SK-N-SH (cell line): ENCODE results near the gene MOCS3. TPM values are rescaled to one million over a fixed set of nuclear protein-coding genes. Genes with fewer than 3 reads are reported as not detected.

Experiments
- CTCF ChIA-PET: fragments of 300-600, 350-600 bp; formaldehyde crosslinking; extraction: SDS; loops from one replicate; lab custom pipeline; 2021; lab: Yijun Ruan, JAX
- POLR2A ChIA-PET: fragments of 350-600 bp; sonication (Branson Sonifier 250); formaldehyde crosslinking; extraction: SDS; loops from one replicate; lab custom pipeline; 2020; ENCODE audit warnings: antibody characterized with exemption, inconsistent platforms; lab: Yijun Ruan, JAX
- DNase-seq: peaks from one replicate; pipeline ENCODE4 v3.0.0; 2012
- H2AFZ ChIP-seq: fragments of 200-600 bp; sonication (generic); 2 replicates; pipeline ENCODE4 v1.8.1; 2016; ENCODE audit warnings: antibody characterized with exemption, mild to moderate bottlenecking, low read depth
- H3F3A ChIP-seq: fragments of 200-600 bp; sonication (generic); replicated peaks from 2 replicates; pipeline ENCODE3; 2016; ENCODE audit warnings: antibody characterized with exemption, mild to moderate bottlenecking; ENCODE audit not compliant: insufficient read depth
- H3K27ac ChIP-seq, 2 experiments: fragments of 200-500 bp in 1 of 2; fragments of 200-600 bp in 1 of 2; sonication (Bioruptor generic) in 1 of 2; sonication (generic), shearing (Covaris generic) in 1 of 2; 2 replicates each; pipeline versions ENCODE4 v1.5.1 to v1.6.1; 2014 to 2016; ENCODE audit warnings: low read depth in 2 of 2, inconsistent platforms in 1 of 2, low read length in 1 of 2, mild to moderate bottlenecking in 1 of 2, mixed read lengths in 1 of 2
- H3K27me3 ChIP-seq: fragments of 200-600 bp; sonication (generic), shearing (Covaris generic); 2 replicates; pipeline ENCODE4 v1.6.1; 2016; ENCODE audit warnings: mixed run types; ENCODE audit not compliant: insufficient read depth
- H3K36me3 ChIP-seq, 2 experiments: fragments of 200-500 bp in 1 of 2; fragments of 200-600 bp in 1 of 2; sonication (Bioruptor generic) in 1 of 2; sonication (generic) in 1 of 2; replicated peaks in 1 of 2; 2 replicates each; pipeline versions ENCODE3 to v1.5.1; 2014 to 2016; ENCODE audit warnings: low read length in 1 of 2, mild to moderate bottlenecking in 1 of 2; ENCODE audit not compliant: insufficient read depth in 2 of 2, control insufficient read depth in 1 of 2
- H3K4me1 ChIP-seq, 2 experiments: fragments of 200-500 bp in 1 of 2; fragments of 200-600 bp in 1 of 2; sonication (Bioruptor generic) in 1 of 2; sonication (generic), shearing (Covaris generic) in 1 of 2; 2 replicates each; pipeline versions ENCODE4 v1.5.1 to v1.6.1; 2014 to 2016; ENCODE audit warnings: low read depth in 1 of 2, low read length in 1 of 2, mixed run types in 1 of 2; ENCODE audit not compliant: insufficient read depth in 2 of 2, control insufficient read depth in 1 of 2
- H3K4me2 ChIP-seq: fragments of 200-600 bp; sonication (generic), shearing (Covaris generic); 2 replicates; pipeline ENCODE4 v1.6.1; 2017; ENCODE audit warnings: mixed run types
- H3K4me3 ChIP-seq, 2 experiments: fragments of 200-500 bp in 1 of 2; fragments of 200-600 bp in 1 of 2; sonication (Bioruptor generic) in 1 of 2; sonication (generic), shearing (Covaris generic) in 1 of 2; 2 replicates each; pipeline versions ENCODE4 v1.5.1 to v1.8.1; 2014 to 2016; ENCODE audit warnings: low read depth in 2 of 2, inconsistent platforms in 1 of 2, low read length in 1 of 2, mild to moderate bottlenecking in 1 of 2, mixed read lengths in 1 of 2, moderate library complexity in 1 of 2
- H3K79me2 ChIP-seq: fragments of 200-600 bp; sonication (generic); 2 replicates; pipeline ENCODE4 v1.8.1; 2017; ENCODE audit warnings: mild to moderate bottlenecking; ENCODE audit not compliant: insufficient read depth
- H3K9ac ChIP-seq: fragments of 200-600 bp; sonication (generic); 2 replicates; pipeline ENCODE4 v1.6.1; 2017; ENCODE audit warnings: mixed run types
- H3K9me2 ChIP-seq: fragments of 200-600 bp; sonication (generic); 2 replicates; pipeline ENCODE4 v1.6.1; 2017; ENCODE audit warnings: mixed run types
- H3K9me3 ChIP-seq: fragments of 200-600 bp; sonication (generic); 2 replicates; pipeline ENCODE4 v1.6.1; 2017; ENCODE audit warnings: mixed run types, mild to moderate bottlenecking, moderate library complexity
- H4K20me1 ChIP-seq: fragments of 200-600 bp; sonication (generic); 2 replicates; pipeline ENCODE4 v1.6.1; 2017; ENCODE audit warnings: mild to moderate bottlenecking, mixed run types; ENCODE audit not compliant: insufficient read depth
- CHD2 ChIP-seq: fragments of 150-350 bp; IDR thresholded peaks from 2 replicates; pipeline ENCODE4 v1.6.1; 2018; ENCODE audit warnings: low read length; ENCODE audit not compliant: partially characterized antibody
- ELF1 ChIP-seq: IDR thresholded peaks from 2 replicates; pipeline ENCODE4 v1.4.0; 2012
- JUND ChIP-seq: IDR thresholded peaks from 2 replicates; pipeline ENCODE4 v1.4.0; 2012
- MEF2A ChIP-seq: IDR thresholded peaks from 2 replicates; pipeline ENCODE4 v1.4.0; 2012; ENCODE audit warnings: low read depth, borderline replicate concordance
- MXI1 ChIP-seq: IDR thresholded peaks from 2 replicates; pipeline ENCODE4 v1.6.1; 2012; ENCODE audit warnings: mild to moderate bottlenecking, low read depth, low read length, improper control_type of control experiment
- POLR2AphosphoS5 ChIP-seq: IDR thresholded peaks from 2 replicates; pipeline ENCODE4 v1.6.1; 2012; ENCODE audit warnings: low read depth, low read length
- RFX5 ChIP-seq: IDR thresholded peaks from 2 replicates; pipeline ENCODE4 v1.6.1; 2012; ENCODE audit warnings: mild to moderate bottlenecking, improper control_type of control experiment, low read length
- SIN3A ChIP-seq: IDR thresholded peaks from 2 replicates; pipeline ENCODE4 v1.6.1; 2012; ENCODE audit warnings: low read depth, mild to moderate bottlenecking, low read length, moderate library complexity, borderline replicate concordance
- TAF1 ChIP-seq: IDR thresholded peaks from 2 replicates; pipeline ENCODE4 v1.6.1; 2012; ENCODE audit warnings: low read depth, mild to moderate bottlenecking, low read length, moderate library complexity, borderline replicate concordance
- YY1 ChIP-seq: IDR thresholded peaks from 2 replicates; pipeline ENCODE4 v1.4.0; 2012; ENCODE audit warnings: low read depth, mild to moderate bottlenecking
- WGBS: methylation state at CpG from one replicate; pipeline ENCODE4 v1.1.6; 2017; ENCODE audit warnings: low lambda C conversion rate; 5-methylcytosine and 5-hydroxymethylcytosine counted together
- polyA plus RNA-seq, 3 experiments: library from polyadenylated mRNA; depleted of rRNA; stranded (reverse); fragments of >200 nt; gene quantifications; 2 replicates each; pipeline ENCODE4 v1.2.3, GENCODE V29; 2012
- TF ChIP-seq, protein P1 (sequence below): IDR thresholded peaks from 2 replicates; pipeline ENCODE4 v1.6.1; 2012; ENCODE audit warnings: mild to moderate bottlenecking, low read depth, low read length, moderate library complexity
- TF ChIP-seq, protein P2 (sequence below): IDR thresholded peaks from 2 replicates; pipeline ENCODE4 v1.4.0; 2012; ENCODE audit warnings: low read depth

The MOCS3 gene
- polyA plus RNA-seq, 1 of the 3 experiments (the other 2 are of a cell fraction) = 4.0 TPM

DNA sequence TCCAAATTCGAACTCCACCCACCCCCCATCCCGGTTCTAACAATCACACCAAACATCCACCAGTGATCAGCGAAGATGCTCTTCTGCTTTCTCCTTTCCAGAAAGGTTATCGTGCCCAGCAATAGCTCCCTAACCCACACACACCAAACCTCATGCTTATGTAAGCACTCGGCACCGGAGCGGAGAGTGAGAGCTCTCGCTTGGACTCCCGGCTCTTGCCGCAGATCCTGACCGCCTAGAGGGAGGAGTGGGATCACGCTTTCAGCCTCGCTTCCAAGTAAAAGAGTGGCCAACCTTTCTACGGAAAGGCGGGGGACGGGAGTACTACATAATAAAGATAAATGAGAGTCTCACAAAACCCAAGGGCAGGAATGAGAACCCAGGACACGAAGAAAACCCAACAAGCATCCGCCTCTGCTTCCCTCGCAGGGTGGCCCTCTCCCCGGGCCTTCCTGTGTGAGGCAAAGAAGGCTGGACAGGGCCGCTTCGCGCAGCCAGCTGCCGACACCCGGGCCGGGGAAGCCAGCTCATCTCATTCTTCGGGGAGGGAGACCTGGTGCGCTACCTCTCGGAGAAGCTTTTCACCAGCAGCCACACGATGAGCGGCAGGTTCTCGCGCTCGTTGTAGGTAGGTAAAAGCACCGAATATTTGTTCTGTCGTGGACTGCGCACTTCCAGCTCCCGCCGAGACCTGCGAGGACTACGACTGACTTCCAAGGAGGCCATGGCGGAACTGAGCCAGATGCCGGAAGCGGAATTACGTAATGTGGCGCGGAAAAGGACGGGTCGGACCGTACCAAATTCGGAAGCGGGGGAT is 612 bp upstream of the MOCS3 start, which contains the start of gene DPM1:
Gene DPM1 (minus strand): TSS at position 735 of the 817 bp plus-strand sequence. CDS start 9 bp downstream, at position 726.
- peak; percentile 88 for DNase-seq
- CTCF ChIA-PET = interaction anchor here (0.6 to 4.2 kb wide), 9 partner anchors 24 to 294 kb away, joined by 3 to 29 read pairs (median 6); partner anchors contain the start of genes ADNP and BCAS4
- peaks cover 93% of the 10 kb centered on the region for H3K79me2 ChIP-seq
- H3K27ac ChIP-seq = peak within 1 kb of the TSS; percentile 91 to 96
- no peaks in the 10 kb centered on the region for H3K27me3 ChIP-seq
- no peak for TF ChIP-seq JUND
- no peak for TF ChIP-seq RFX5
- TF ChIP-seq, protein P1, sequence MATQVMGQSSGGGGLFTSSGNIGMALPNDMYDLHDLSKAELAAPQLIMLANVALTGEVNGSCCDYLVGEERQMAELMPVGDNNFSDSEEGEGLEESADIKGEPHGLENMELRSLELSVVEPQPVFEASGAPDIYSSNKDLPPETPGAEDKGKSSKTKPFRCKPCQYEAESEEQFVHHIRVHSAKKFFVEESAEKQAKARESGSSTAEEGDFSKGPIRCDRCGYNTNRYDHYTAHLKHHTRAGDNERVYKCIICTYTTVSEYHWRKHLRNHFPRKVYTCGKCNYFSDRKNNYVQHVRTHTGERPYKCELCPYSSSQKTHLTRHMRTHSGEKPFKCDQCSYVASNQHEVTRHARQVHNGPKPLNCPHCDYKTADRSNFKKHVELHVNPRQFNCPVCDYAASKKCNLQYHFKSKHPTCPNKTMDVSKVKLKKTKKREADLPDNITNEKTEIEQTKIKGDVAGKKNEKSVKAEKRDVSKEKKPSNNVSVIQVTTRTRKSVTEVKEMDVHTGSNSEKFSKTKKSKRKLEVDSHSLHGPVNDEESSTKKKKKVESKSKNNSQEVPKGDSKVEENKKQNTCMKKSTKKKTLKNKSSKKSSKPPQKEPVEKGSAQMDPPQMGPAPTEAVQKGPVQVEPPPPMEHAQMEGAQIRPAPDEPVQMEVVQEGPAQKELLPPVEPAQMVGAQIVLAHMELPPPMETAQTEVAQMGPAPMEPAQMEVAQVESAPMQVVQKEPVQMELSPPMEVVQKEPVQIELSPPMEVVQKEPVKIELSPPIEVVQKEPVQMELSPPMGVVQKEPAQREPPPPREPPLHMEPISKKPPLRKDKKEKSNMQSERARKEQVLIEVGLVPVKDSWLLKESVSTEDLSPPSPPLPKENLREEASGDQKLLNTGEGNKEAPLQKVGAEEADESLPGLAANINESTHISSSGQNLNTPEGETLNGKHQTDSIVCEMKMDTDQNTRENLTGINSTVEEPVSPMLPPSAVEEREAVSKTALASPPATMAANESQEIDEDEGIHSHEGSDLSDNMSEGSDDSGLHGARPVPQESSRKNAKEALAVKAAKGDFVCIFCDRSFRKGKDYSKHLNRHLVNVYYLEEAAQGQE = peak; percentile 66
- TF ChIP-seq SIN3A = 0 out of 2 replicates have a peak, but pooled peaks have one; percentile 55
- TF ChIP-seq, protein P2, sequence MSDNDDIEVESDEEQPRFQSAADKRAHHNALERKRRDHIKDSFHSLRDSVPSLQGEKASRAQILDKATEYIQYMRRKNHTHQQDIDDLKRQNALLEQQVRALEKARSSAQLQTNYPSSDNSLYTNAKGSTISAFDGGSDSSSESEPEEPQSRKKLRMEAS = peak; percentile 67
- no peak for TF ChIP-seq CHD2
- TF ChIP-seq MEF2A = no peak
- TF ChIP-seq YY1 = peak; percentile 88
- TF ChIP-seq MXI1 = peak; percentile 52; the same call in 1 of the 2 replicates
- TF ChIP-seq POLR2AphosphoS5 = peak; percentile 96
- peak; percentile 99 for TF ChIP-seq TAF1
- peak; percentile 78; the same call in 1 of the 2 replicates for TF ChIP-seq ELF1
- TF ChIP-seq, all 33 proteins: peak for 8
- peaks cover 37 to 48% of the 10 kb centered on the region in 2 experiments for H3K36me3 ChIP-seq
- POLR2A ChIA-PET = interaction anchor here (1.3 to 2.4 kb wide), 4 partner anchors 10 to 167 kb away, joined by 5 to 25 read pairs (median 10); partner anchors contain the start of genes ADNP and BCAS4
- peak within 1 kb of the TSS; percentile 98 to 100 for H3K4me3 ChIP-seq
- H3F3A ChIP-seq = peaks cover 3% of the 10 kb centered on the region
- H3K9me2 ChIP-seq = no peaks in the 10 kb centered on the region
- no peaks in the 10 kb centered on the region for H3K9me3 ChIP-seq
- WGBS = under 1% methylated on average over 38 of the region's 52 CpGs
- H2AFZ ChIP-seq = peak within 1 kb of the TSS; percentile 86
- H3K9ac ChIP-seq = peak within 1 kb of the TSS; percentile 98
- peaks cover 47% of the 10 kb centered on the region for H4K20me1 ChIP-seq
- H3K4me1 ChIP-seq = peaks cover 18 to 22% of the 10 kb centered on the region in 2 experiments
- peak within 1 kb of the TSS; percentile 93 for H3K4me2 ChIP-seq
